Loucy (cell line): Measurements from ENCODE around the gene DMBX1.

Source experiments
- H2AFZ ChIP-seq: fragments of 200-600 bp; sonication (generic); 2 replicates; pipeline ENCODE4 v1.6.0; 2016; ENCODE audit warnings: antibody characterized with exemption, mild to moderate bottlenecking, low read length, moderate library complexity
- H3F3A ChIP-seq: fragments of 200-600 bp; 2 replicates; pipeline ENCODE4 v1.6.0; 2016; ENCODE audit warnings: antibody characterized with exemption, low read depth, mild to moderate bottlenecking
- H3K27me3 ChIP-seq: fragments of 200-600 bp; sonication (generic); 2 replicates; pipeline ENCODE4 v1.6.1; 2014; ENCODE audit warnings: low read length, mild to moderate bottlenecking; ENCODE audit not compliant: insufficient read depth, poor library complexity, severe bottlenecking
- H3K36me3 ChIP-seq: fragments of 200-600 bp; sonication (generic); 2 replicates; pipeline ENCODE4 v1.6.1; 2016; ENCODE audit warnings: low read length; ENCODE audit not compliant: insufficient read depth
- H3K4me1 ChIP-seq: fragments of 200-600 bp; sonication (generic); 2 replicates; pipeline ENCODE4 v1.5.1; 2014; ENCODE audit warnings: low read length, mild to moderate bottlenecking; ENCODE audit not compliant: insufficient read depth, poor library complexity, severe bottlenecking
- H3K4me2 ChIP-seq: fragments of 200-600 bp; sonication (generic); 2 replicates; pipeline ENCODE4 v1.6.0; 2014; ENCODE audit warnings: antibody characterized with exemption, low read length, low read depth, mild to moderate bottlenecking; ENCODE audit not compliant: poor library complexity, severe bottlenecking
- H3K4me3 ChIP-seq: fragments of 200-600 bp; sonication (generic); 2 replicates; pipeline ENCODE4 v1.5.1; 2014; ENCODE audit warnings: low read length, mild to moderate bottlenecking, mixed read lengths; ENCODE audit not compliant: poor library complexity, severe bottlenecking
- H3K79me2 ChIP-seq: fragments of 200-600 bp; sonication (generic); 2 replicates; pipeline ENCODE4 v1.6.1; 2014; ENCODE audit warnings: low read length; ENCODE audit not compliant: insufficient read depth
- H3K9ac ChIP-seq: fragments of 200-600 bp; sonication (generic); 2 replicates; pipeline ENCODE4 v1.6.0; 2014; ENCODE audit warnings: mild to moderate bottlenecking, low read depth, low read length, moderate library complexity; ENCODE audit not compliant: poor library complexity, severe bottlenecking
- H3K9me2 ChIP-seq: fragments of 200-600 bp; sonication (generic); replicated peaks from 2 replicates; pipeline ENCODE4 v1.6.1; 2016; ENCODE audit warnings: low read depth, low read length, mixed read lengths
- H3K9me3 ChIP-seq: fragments of 200-600 bp; sonication (generic); 2 replicates; pipeline ENCODE4 v1.6.1; 2014; ENCODE audit warnings: mild to moderate bottlenecking, antibody characterized with exemption, low read length, low read depth; ENCODE audit not compliant: insufficient read depth
- H4K20me1 ChIP-seq: fragments of 200-600 bp; sonication (generic); 2 replicates; pipeline ENCODE4 v1.6.0; 2014; ENCODE audit warnings: antibody characterized with exemption, low read length, mild to moderate bottlenecking; ENCODE audit not compliant: insufficient read depth, poor library complexity, severe bottlenecking
- CTCF ChIP-seq: fragments of 200-600 bp; sonication (generic); conservative IDR thresholded peaks from 2 replicates; pipeline ENCODE4 v1.5.1; 2014; ENCODE audit warnings: mild to moderate bottlenecking, antibody characterized with exemption, low read length
- EZH2phosphoT487 ChIP-seq: fragments of 200-600 bp; IDR thresholded peaks from 2 replicates; pipeline ENCODE4 v1.6.1; 2018; ENCODE audit warnings: antibody characterized with exemption, mild to moderate bottlenecking, moderate library complexity, borderline replicate concordance

The DMBX1 gene

GRCh38 chr1:46521414-46521813 is 31.8 kb downstream of the DMBX1 start:
- TF ChIP-seq CTCF: no peak
- no peak for TF ChIP-seq EZH2phosphoT487
- H3K9me3 ChIP-seq: no peaks in the 10 kb centered on the region
- H3K4me2 ChIP-seq: no peak overlapping the region
- H3K27me3 ChIP-seq: no peaks in the 10 kb centered on the region
- no peak overlapping the region for H3K9ac ChIP-seq
- H3K79me2 ChIP-seq: no peaks in the 10 kb centered on the region
- no peaks in the 10 kb centered on the region for H3K9me2 ChIP-seq
- no peaks in the 10 kb centered on the region for H4K20me1 ChIP-seq
- H3K4me1 ChIP-seq: no peaks in the 10 kb centered on the region
- no peaks in the 10 kb centered on the region for H3K36me3 ChIP-seq
- no peaks in the 10 kb centered on the region for H3F3A ChIP-seq
- no peak overlapping the region for H3K4me3 ChIP-seq
- H2AFZ ChIP-seq: no peak overlapping the region

DNA sequence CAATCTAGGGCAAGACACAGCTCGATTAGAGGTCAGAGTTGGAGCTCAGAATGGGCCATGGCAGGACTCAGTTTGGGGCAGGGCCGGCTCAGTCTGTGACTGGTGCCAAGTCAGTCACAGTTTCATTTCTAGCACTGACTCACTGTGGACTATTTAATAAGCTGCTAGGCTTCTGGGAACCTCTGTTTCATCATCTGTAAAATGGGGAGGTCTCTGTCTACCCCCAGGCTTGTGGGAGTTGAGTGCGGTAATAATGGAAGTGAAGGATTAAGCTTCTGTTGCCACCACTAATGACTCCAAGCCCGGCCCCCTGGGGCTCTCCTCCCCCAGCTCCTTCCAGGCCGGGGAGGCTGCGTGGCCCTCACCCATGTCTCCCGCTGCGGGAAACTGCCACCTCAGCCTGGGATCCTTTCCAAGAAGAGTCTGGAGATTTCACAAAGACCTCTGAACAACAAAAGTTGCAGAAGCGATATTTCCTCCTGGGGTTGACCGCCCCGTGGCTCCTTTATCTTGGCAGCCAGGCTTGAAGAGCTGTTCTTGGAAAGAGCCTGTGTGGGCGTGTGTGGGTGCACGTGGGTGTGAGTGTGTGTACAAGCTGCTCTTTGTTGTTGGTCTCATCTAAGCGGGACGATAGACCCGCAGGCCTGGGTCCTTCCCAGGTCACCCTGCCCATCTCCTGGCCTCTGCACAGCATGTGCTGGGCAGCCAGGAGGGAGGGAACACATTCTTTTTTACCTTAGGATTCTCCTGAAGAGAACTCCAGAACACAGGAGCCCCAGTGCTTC is 32.7 kb downstream of the DMBX1 start:
- no peaks in the 10 kb centered on the region for H3K9me3 ChIP-seq
- TF ChIP-seq CTCF (no peak), EZH2phosphoT487 (no peak)
- no peaks in the 10 kb centered on the region for H3K79me2 ChIP-seq
- no peaks in the 10 kb centered on the region for H3K36me3 ChIP-seq
- H3K4me2 ChIP-seq: no peak overlapping the region
- H3K9me2 ChIP-seq: no peaks in the 10 kb centered on the region
- no peaks in the 10 kb centered on the region for H3F3A ChIP-seq
- no peak overlapping the region for H3K9ac ChIP-seq
- no peaks in the 10 kb centered on the region for H3K4me1 ChIP-seq
- H2AFZ ChIP-seq: no peak overlapping the region
- H3K27me3 ChIP-seq: no peaks in the 10 kb centered on the region
- no peaks in the 10 kb centered on the region for H4K20me1 ChIP-seq
- no peak overlapping the region for H3K4me3 ChIP-seq

- TF ChIP-seq CTCF (no peak), EZH2phosphoT487 (no peak)
- no peak overlapping the region for H3K4me2 ChIP-seq
- H3F3A ChIP-seq: no peaks in the 10 kb centered on the region
- no peaks in the 10 kb centered on the region for H3K79me2 ChIP-seq
- H3K9ac ChIP-seq: no peak overlapping the region
- H3K4me3 ChIP-seq: no peak overlapping the region
- no peaks in the 10 kb centered on the region for H3K4me1 ChIP-seq
- no peaks in the 10 kb centered on the region for H3K9me3 ChIP-seq
- H3K36me3 ChIP-seq: no peaks in the 10 kb centered on the region
- no peaks in the 10 kb centered on the region for H3K9me2 ChIP-seq
- H4K20me1 ChIP-seq: no peaks in the 10 kb centered on the region
- H3K27me3 ChIP-seq: no peaks in the 10 kb centered on the region
- H2AFZ ChIP-seq: no peak overlapping the region
These were observed 33.3 kb downstream of the DMBX1 start for GRCh38 chr1:46522969-46523320.
